HG02642 (cell line): Measurements from ENCODE around the gene TBPL2.
"Not testable (repeated sequence)": the region's sequence is repeated elsewhere in the genome, so short reads cannot be mapped to it uniquely, and the experiment has no call there.

Experiments
- ATAC-seq: cut with Tn5 transposase; IDR thresholded peaks from one replicate; pipeline ENCODE4 v1.9.1; 2021; ENCODE audit warnings: mild to moderate bottlenecking; ENCODE audit not compliant: unreplicated experiment, poor library complexity

TBPL2 gene

GRCh38 chr14:55446127-55446736 is 5.8 kb upstream of the TBPL2 start:
- ATAC-seq = no peak

GRCh38 chr14:55441286-55441685 is 870 bp upstream of the TBPL2 start:
- no peak for ATAC-seq

GRCh38 chr14:55438066-55438683 is 2.2 kb downstream of the TBPL2 start:
- ATAC-seq = no peak

GRCh38 chr14:55436931-55437330 is 3.5 kb downstream of the TBPL2 start:
- no peak for ATAC-seq

- ATAC-seq = no peak
These were observed 3.9 kb downstream of the TBPL2 start for GRCh38 chr14:55436519-55436918.

GRCh38 chr14:55434805-55435174 is 5.6 kb downstream of the TBPL2 start:
- no peak for ATAC-seq

GRCh38 chr14:55433880-55434804 is 6.3 kb downstream of the TBPL2 start:
- ATAC-seq = no peak

GRCh38 chr14:55432628-55433027 is 7.8 kb downstream of the TBPL2 start:
- no peak for ATAC-seq

- peak; percentile 66 for ATAC-seq
These were observed 10.3 kb downstream of the TBPL2 start for GRCh38 chr14:55430024-55430690.

GRCh38 chr14:55427439-55427838 is 13.0 kb downstream of the TBPL2 start:
- no peak for ATAC-seq

GRCh38 chr14:55426891-55427290 is 13.5 kb downstream of the TBPL2 start:
- no peak for ATAC-seq

GRCh38 chr14:55425091-55425490 is 15.3 kb downstream of the TBPL2 start:
- no peak for ATAC-seq

GRCh38 chr14:55423969-55424368 is 16.4 kb downstream of the TBPL2 start:
- ATAC-seq = no peak

- ATAC-seq = not testable (repeated sequence)
These were observed 18.1 kb downstream of the TBPL2 start for GRCh38 chr14:55422338-55422737.

- ATAC-seq = no peak
These were observed 20.8 kb downstream of the TBPL2 start for GRCh38 chr14:55419663-55420062.

GRCh38 chr14:55418411-55418810 is 22.0 kb downstream of the TBPL2 start:
- no peak for ATAC-seq

- ATAC-seq = no peak
These were observed 22.5 kb downstream of the TBPL2 start for GRCh38 chr14:55417955-55418354.

GRCh38 chr14:55416866-55417265 is 23.6 kb downstream of the TBPL2 start:
- ATAC-seq = no peak

GRCh38 chr14:55414551-55414950 is 25.9 kb downstream of the TBPL2 start:
- ATAC-seq = no peak

GRCh38 chr14:55412676-55413075 is 27.7 kb downstream of the TBPL2 start:
- ATAC-seq = no peak
